Activated CD8-positive, alpha-beta memory T cell treated with anti-CD3 and anti-CD28 coated beads, Interleukin-2, amount 10 ng/mL, durations not matched to agents 7 days and 5 days (primary cell): ENCODE measurements around the gene PPEF2. TPM values are rescaled to one million over a fixed set of nuclear protein-coding genes. Genes with fewer than 3 reads are reported as not detected.
A peak's percentile ranks its signal among the peaks of the same experiment; 100 is the strongest.
"Not testable (repeated sequence)": the region's sequence is repeated elsewhere in the genome, so short reads cannot be mapped to it uniquely, and the experiment has no call there.

Experiments used
- ATAC-seq: fragments of 150-1000 bp; cut with Tn5 transposase; one replicate; pipeline ENCODE4 v1.10.0; 2021; ENCODE audit warnings: moderate library complexity
- CTCF ChIA-PET: fragments of 350-600 bp; sonication (Branson Sonifier 250); formaldehyde crosslinking; loops from one replicate; lab custom pipeline; 2021; ENCODE audit warnings: antibody characterized with exemption; lab: Charles Lee
- DNase-seq: peaks from one replicate; pipeline ENCODE4 v3.0.0-alpha.2; 2020
- H3K27ac Mint-ChIP-seq: one replicate; pipeline ENCODE4 v1.8.0; 2021; ENCODE audit warnings: mild to moderate bottlenecking, mixed read lengths
- H3K27me3 Mint-ChIP-seq: one replicate; pipeline ENCODE4 v1.8.0; 2021; ENCODE audit warnings: mixed read lengths
- H3K36me3 Mint-ChIP-seq: one replicate; pipeline ENCODE4 v1.8.0; 2021; ENCODE audit warnings: mild to moderate bottlenecking, mixed read lengths
- H3K4me1 Mint-ChIP-seq: one replicate; pipeline ENCODE4 v1.8.0; 2021; ENCODE audit warnings: mixed read lengths
- H3K4me3 Mint-ChIP-seq: one replicate; pipeline ENCODE4 v1.8.0; 2021; ENCODE audit warnings: mild to moderate bottlenecking, moderate library complexity, mixed read lengths
- H3K9me3 Mint-ChIP-seq: one replicate; pipeline ENCODE4 v1.8.0; 2022; ENCODE audit warnings: low read depth, mixed read lengths
- total RNA-seq, 2 experiments: library from RNA; stranded (reverse); gene quantifications; one replicate each; pipeline ENCODE4 v1.2.3, GENCODE V29; 2021

Gene PPEF2
- total RNA-seq, 2 experiments from 2014 or later, result 0.29 TPM; not detected in 1

GRCh38 chr4:75886104-75886503, 16.1 kb downstream of the PPEF2 start:
- Mint-ChIP-seq H3K4me1 (peaks cover 10% of the 10 kb centered on the region), H3K9me3 (no peaks in the 10 kb centered on the region), H3K36me3 (peaks cover 2% of the 10 kb centered on the region), H3K27me3 (peaks cover 7% of the 10 kb centered on the region), H3K4me3 (no peak overlapping the region), H3K27ac (no peak overlapping the region)
- no peak for DNase-seq
- CTCF ChIA-PET, result interaction anchor here (2.6 kb wide), 1 partner anchor 10 kb away, joined by 6 read pairs; no protein-coding TSS in a partner anchor
- ATAC-seq, result no peak

GRCh38 chr4:75881476-75881875, 20.8 kb downstream of the PPEF2 start:
- Mint-ChIP-seq H3K4me1 (peaks cover 10% of the 10 kb centered on the region), H3K27ac (no peak overlapping the region), H3K36me3 (peaks cover 2% of the 10 kb centered on the region), H3K4me3 (no peak overlapping the region), H3K27me3 (peaks cover 12% of the 10 kb centered on the region), H3K9me3 (no peaks in the 10 kb centered on the region)
- CTCF ChIA-PET, result interaction anchor here (1.4 kb wide), 1 partner anchor 14 kb away, joined by 5 read pairs; no protein-coding TSS in a partner anchor
- ATAC-seq (peak; percentile 64), DNase-seq (no peak)

DNA sequence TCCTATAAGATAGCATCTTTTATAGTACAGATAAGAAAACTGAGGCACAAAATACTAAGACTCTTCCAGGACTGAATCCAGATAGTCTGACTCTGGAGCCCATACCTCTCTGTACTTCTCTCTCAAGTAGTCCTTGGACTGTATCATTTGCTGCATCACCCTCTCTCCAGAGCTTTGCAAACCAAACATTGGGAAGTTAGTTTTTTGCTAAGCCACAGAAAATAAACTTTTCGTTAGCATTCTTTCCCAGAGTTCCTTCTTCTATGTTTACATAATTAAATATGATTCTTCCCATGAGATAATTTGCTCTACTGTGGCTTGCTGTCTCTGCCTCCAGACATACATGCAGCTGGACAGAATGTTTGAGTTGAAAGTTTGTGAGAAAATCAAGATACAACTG, 22.0 kb downstream of the PPEF2 start:
- CTCF ChIA-PET, result no interaction called here
- ATAC-seq (no peak), DNase-seq (no peak)
- no peak overlapping the region for H3K4me3 Mint-ChIP-seq
- peaks cover 10% of the 10 kb centered on the region for H3K4me1 Mint-ChIP-seq
- peaks cover 2% of the 10 kb centered on the region for H3K36me3 Mint-ChIP-seq
- H3K27me3 Mint-ChIP-seq, result peaks cover 12% of the 10 kb centered on the region
- no peak overlapping the region for H3K27ac Mint-ChIP-seq
- H3K9me3 Mint-ChIP-seq, result no peaks in the 10 kb centered on the region

DNA sequence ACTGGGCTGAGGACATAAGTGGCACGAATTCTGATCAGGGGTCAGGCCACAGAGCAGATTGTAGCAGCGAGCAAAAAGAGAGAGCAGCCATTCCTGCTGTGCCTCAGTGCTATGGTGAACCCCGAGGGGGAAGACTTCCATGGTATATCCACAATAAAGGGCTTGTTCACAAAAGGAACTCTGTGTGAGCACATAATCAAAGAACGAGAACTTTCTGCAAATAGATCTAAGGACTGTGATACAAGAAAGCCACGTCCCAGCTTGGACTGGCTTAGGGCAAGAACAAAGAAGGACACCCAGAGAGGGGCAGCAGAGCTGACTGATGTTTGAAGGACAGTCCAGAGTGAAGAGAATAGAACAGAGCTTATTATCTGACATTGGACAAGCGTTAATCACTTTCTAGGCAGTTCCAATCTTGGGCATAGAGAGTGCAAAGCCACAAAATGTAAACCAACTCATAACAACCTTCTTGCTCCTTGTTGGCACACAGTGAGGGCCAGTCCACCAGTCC, 24.0 kb downstream of the PPEF2 start:
- Mint-ChIP-seq H3K36me3 (peaks cover 2% of the 10 kb centered on the region), H3K4me1 (peaks cover 10% of the 10 kb centered on the region), H3K27ac (no peak overlapping the region), H3K9me3 (no peaks in the 10 kb centered on the region), H3K27me3 (peaks cover 12% of the 10 kb centered on the region), H3K4me3 (no peak overlapping the region)
- CTCF ChIA-PET, result interaction anchor here (1.8 kb wide), 1 partner anchor 18 kb away, joined by 5 read pairs; no protein-coding TSS in a partner anchor
- ATAC-seq (no peak), DNase-seq (no peak)

GRCh38 chr4:75876218-75876617, 26.0 kb downstream of the PPEF2 start:
- no peak for DNase-seq
- no peaks in the 10 kb centered on the region for H3K4me1 Mint-ChIP-seq

DNA sequence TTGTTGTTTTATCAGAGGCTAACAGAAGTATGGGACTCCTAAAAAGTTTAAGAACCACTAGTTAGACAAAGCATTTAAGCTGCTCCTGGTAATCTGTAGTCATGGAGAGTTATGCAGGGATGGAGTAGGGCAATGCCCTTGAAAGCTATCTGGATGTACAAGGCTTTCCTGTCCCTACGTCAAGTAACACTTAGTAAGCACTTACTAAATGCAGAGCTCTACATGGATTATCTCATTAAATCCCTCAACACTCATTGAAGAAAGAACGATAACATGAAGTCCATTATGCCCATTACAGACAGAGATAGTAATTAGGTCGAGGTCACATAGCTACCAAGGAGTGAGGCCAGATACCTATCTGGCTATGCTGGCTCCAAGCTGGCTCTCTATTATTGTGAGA, 33.2 kb downstream of the PPEF2 start:
- DNase-seq (no peak), ATAC-seq (no peak)
- H3K36me3 Mint-ChIP-seq, result no peaks in the 10 kb centered on the region
- no peak overlapping the region for H3K4me3 Mint-ChIP-seq
- H3K4me1 Mint-ChIP-seq, result no peaks in the 10 kb centered on the region
- no peaks in the 10 kb centered on the region for H3K9me3 Mint-ChIP-seq
- H3K27me3 Mint-ChIP-seq, result no peaks in the 10 kb centered on the region
- no peak overlapping the region for H3K27ac Mint-ChIP-seq
- CTCF ChIA-PET, result interaction anchor here (1.2 kb wide), 1 partner anchor 10 kb away, joined by 4 read pairs; no protein-coding TSS in a partner anchor

More at GRCh38 chr4:75876218-75876617, 26.0 kb downstream of the PPEF2 start:
- H3K27me3 Mint-ChIP-seq, result peaks cover 12% of the 10 kb centered on the region
- CTCF ChIA-PET, result no interaction called here
- H3K9me3 Mint-ChIP-seq, result no peaks in the 10 kb centered on the region
- H3K27ac Mint-ChIP-seq, result no peak overlapping the region
- H3K36me3 Mint-ChIP-seq, result no peaks in the 10 kb centered on the region
- no peak overlapping the region for H3K4me3 Mint-ChIP-seq
- no peak for ATAC-seq

DNA sequence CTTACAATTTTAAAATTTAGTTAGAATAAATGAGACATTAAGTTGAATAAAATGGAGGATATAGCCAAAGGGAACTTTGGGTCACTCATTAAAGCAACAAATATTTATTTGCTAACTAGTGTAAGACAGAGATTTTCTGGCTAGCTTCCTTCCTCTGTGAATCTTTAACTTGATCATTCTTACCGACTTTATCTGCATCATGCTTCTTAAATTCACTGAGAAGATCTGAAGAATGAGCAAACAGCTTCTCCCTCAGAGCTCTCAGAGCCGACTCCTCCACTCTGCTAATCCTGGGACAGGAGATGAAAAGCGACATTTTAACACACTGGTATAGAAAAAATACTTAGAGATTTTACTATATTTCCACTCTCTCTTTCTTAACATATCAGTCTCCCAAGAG, 35.1 kb downstream of the PPEF2 start:
- CTCF ChIA-PET, result interaction anchor here (1.0 to 1.7 kb wide), 2 partner anchors 19 to 29 kb away, joined by 3 to 5 read pairs; no protein-coding TSS in a partner anchor
- Mint-ChIP-seq H3K9me3 (no peaks in the 10 kb centered on the region), H3K27me3 (no peaks in the 10 kb centered on the region), H3K4me1 (no peaks in the 10 kb centered on the region), H3K36me3 (no peaks in the 10 kb centered on the region), H3K27ac (no peak overlapping the region), H3K4me3 (no peak overlapping the region)
- no peak for DNase-seq
- no peak for ATAC-seq

- Mint-ChIP-seq H3K36me3 (no peaks in the 10 kb centered on the region), H3K27ac (no peak overlapping the region), H3K4me1 (no peaks in the 10 kb centered on the region), H3K27me3 (peaks cover 10% of the 10 kb centered on the region), H3K4me3 (no peak overlapping the region), H3K9me3 (no peaks in the 10 kb centered on the region)
- CTCF ChIA-PET, result interaction anchor here (1.8 kb wide), 1 partner anchor 10 kb away, joined by 4 read pairs; no protein-coding TSS in a partner anchor
- DNase-seq, result no peak
- ATAC-seq, result no peak
Observed at GRCh38 chr4:75860606-75861005, 41.6 kb downstream of the PPEF2 start.

DNA sequence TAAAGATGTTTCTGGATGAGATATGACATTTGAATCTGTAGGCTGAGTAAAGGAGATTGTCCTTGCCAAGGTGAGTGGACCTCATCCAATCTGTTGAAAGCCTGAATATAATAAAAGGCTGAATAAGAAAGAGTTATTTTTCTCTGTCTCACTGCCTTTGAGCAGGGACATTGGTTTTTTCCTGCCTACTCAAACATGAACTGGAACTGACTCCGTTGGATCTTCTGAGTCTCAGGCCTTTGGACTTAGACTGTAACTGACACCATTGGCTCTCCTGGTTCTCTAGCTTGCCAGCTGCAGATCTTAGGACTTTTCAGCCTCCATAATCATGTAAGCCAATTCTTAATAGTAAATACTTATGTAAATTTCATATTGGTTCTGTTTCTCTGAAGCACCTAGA, 43.5 kb downstream of the PPEF2 start:
- H3K4me3 Mint-ChIP-seq, result no peak overlapping the region
- no peak overlapping the region for H3K27ac Mint-ChIP-seq
- DNase-seq (no peak), ATAC-seq (no peak)
- CTCF ChIA-PET, result no interaction called here
- peaks cover 12% of the 10 kb centered on the region for H3K27me3 Mint-ChIP-seq
- H3K9me3 Mint-ChIP-seq, result no peaks in the 10 kb centered on the region
- H3K4me1 Mint-ChIP-seq, result no peaks in the 10 kb centered on the region
- no peaks in the 10 kb centered on the region for H3K36me3 Mint-ChIP-seq

- H3K4me3 Mint-ChIP-seq, result no peak overlapping the region
- no peak overlapping the region for H3K27ac Mint-ChIP-seq
- ATAC-seq (no peak), DNase-seq (no peak)
- H3K27me3 Mint-ChIP-seq, result peaks cover 11% of the 10 kb centered on the region
- H3K36me3 Mint-ChIP-seq, result no peaks in the 10 kb centered on the region
- H3K9me3 Mint-ChIP-seq, result no peaks in the 10 kb centered on the region
- H3K4me1 Mint-ChIP-seq, result peaks cover 15% of the 10 kb centered on the region
- CTCF ChIA-PET, result interaction anchor here (0.6 kb wide), 1 partner anchor 8 kb away, joined by 3 read pairs; no protein-coding TSS in a partner anchor
Observed at GRCh38 chr4:75849461-75849860, 52.8 kb downstream of the PPEF2 start.

- Mint-ChIP-seq H3K36me3 (no peaks in the 10 kb centered on the region), H3K4me1 (peaks cover 19% of the 10 kb centered on the region), H3K9me3 (no peaks in the 10 kb centered on the region), H3K27ac (no peak overlapping the region), H3K4me3 (no peak overlapping the region), H3K27me3 (peaks cover 10% of the 10 kb centered on the region)
- DNase-seq, result no peak
- ATAC-seq, result peak; percentile 49
- CTCF ChIA-PET, result interaction anchor here (0.9 to 1.9 kb wide), 13 partner anchors 17 to 289 kb away, joined by 3 to 15 read pairs (median 4); no protein-coding TSS in a partner anchor
Observed at GRCh38 chr4:75848891-75849290, 53.4 kb downstream of the PPEF2 start.

DNA sequence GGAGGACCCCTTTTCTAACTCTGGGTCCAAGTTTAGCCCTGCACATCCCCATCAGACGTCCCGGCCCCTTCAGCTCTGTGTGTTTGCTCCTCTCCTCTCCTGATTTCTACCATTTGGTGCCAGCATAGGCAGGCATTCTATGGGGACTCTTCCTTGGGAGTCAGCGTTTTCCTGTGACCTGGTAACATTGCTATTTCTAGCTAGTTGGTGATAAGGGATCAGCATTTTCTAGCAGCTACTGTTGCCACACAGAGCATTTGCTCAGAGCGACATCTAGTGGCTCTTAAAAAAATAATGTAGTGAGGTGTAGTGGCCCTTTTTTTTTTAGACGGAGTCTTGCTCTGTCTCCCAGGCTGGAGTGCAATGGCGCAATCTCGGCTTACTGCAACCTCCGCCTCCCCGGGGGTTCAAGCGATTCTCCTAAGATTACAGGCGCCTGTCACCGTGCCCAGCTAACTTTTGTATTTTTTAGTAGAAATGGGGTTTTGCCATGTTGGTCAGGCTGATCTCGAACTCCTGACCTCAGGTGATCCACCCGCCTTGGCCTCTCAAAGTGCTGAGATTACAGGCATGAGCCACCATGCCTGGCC, 54.0 kb downstream of the PPEF2 start:
- H3K4me3 Mint-ChIP-seq, result not testable (repeated sequence)
- H3K4me1 Mint-ChIP-seq, result peaks cover 21% of the 10 kb centered on the region
- CTCF ChIA-PET, result interaction anchor here (0.6 to 2.0 kb wide), 34 partner anchors 8 to 975 kb away, joined by 3 to 17 read pairs (median 4); partner anchors contain the start of gene USO1

GRCh38 chr4:75845992-75846391, 56.3 kb downstream of the PPEF2 start:
- no peak for DNase-seq
- Mint-ChIP-seq H3K4me1 (peaks cover 21% of the 10 kb centered on the region), H3K36me3 (no peaks in the 10 kb centered on the region), H3K9me3 (no peaks in the 10 kb centered on the region), H3K27ac (no peak overlapping the region), H3K4me3 (no peak overlapping the region), H3K27me3 (no peaks in the 10 kb centered on the region)
- CTCF ChIA-PET, result interaction anchor here (0.9 to 1.0 kb wide), 2 partner anchors 11 to 34 kb away, joined by 3 read pairs; no protein-coding TSS in a partner anchor
- ATAC-seq, result no peak

More for the DNA sequence above, 54.0 kb downstream of the PPEF2 start:
- H3K9me3 Mint-ChIP-seq, H3K27ac Mint-ChIP-seq, H3K27me3 Mint-ChIP-seq, H3K36me3 Mint-ChIP-seq: not testable (repeated sequence)
- ATAC-seq, result peak; percentile 91
- DNase-seq, result peak; percentile 52
